ENCODE results near the gene SLC9B2. TPM values are rescaled to one million over a fixed set of nuclear protein-coding genes. Genes with fewer than 3 reads are reported as not detected.

The SLC9B2 gene
- total RNA-seq, 1 donor from 2014 or later = 13.0 TPM

GRCh38 chr4:103075894-103076746 is 441 bp downstream of the SLC9B2 start:
- DNase-seq (ENCODE audit: low spot score) = peak; percentile 71

GRCh38 chr4:103075435-103075893 is 1.1 kb downstream of the SLC9B2 start:
- no peak for DNase-seq (ENCODE audit: low spot score)

- DNase-seq (ENCODE audit: low spot score) = no peak
Measured at GRCh38 chr4:103074744-103075434, 1.7 kb downstream of the SLC9B2 start.

- no peak for DNase-seq (ENCODE audit: low spot score)
Measured at GRCh38 chr4:103073792-103074438, 2.6 kb downstream of the SLC9B2 start.

- DNase-seq (ENCODE audit: low spot score) = no peak
Measured at GRCh38 chr4:103067841-103068547, 8.6 kb downstream of the SLC9B2 start.

- no peak for DNase-seq (ENCODE audit: low spot score)
Measured at GRCh38 chr4:103060453-103061148, 16.0 kb downstream of the SLC9B2 start.

GRCh38 chr4:103054030-103054429 is 22.5 kb downstream of the SLC9B2 start:
- DNase-seq (ENCODE audit: low spot score) = no peak

GRCh38 chr4:103052779-103053178 is 23.8 kb downstream of the SLC9B2 start:
- no peak for DNase-seq (ENCODE audit: low spot score)

- DNase-seq (ENCODE audit: low spot score) = no peak
Measured at GRCh38 chr4:103052145-103052544, 24.4 kb downstream of the SLC9B2 start.

- no peak for DNase-seq (ENCODE audit: low spot score)
Measured at GRCh38 chr4:103050736-103051436, 25.7 kb downstream of the SLC9B2 start.

- DNase-seq (ENCODE audit: low spot score) = no peak
Measured at GRCh38 chr4:103046416-103047290, 29.9 kb downstream of the SLC9B2 start.

GRCh38 chr4:103044183-103044582 is 32.4 kb downstream of the SLC9B2 start:
- no peak for DNase-seq (ENCODE audit: low spot score)

GRCh38 chr4:103036169-103036568 is 40.4 kb downstream of the SLC9B2 start:
- DNase-seq (ENCODE audit: low spot score) = no peak

GRCh38 chr4:103032574-103032973 is 44.0 kb downstream of the SLC9B2 start:
- DNase-seq (ENCODE audit: low spot score) = no peak

- no peak for DNase-seq (ENCODE audit: low spot score)
Measured at GRCh38 chr4:103030791-103031190, 45.8 kb downstream of the SLC9B2 start.

GRCh38 chr4:103029300-103029699 is 47.3 kb downstream of the SLC9B2 start:
- DNase-seq (ENCODE audit: low spot score) = no peak

- no peak for DNase-seq (ENCODE audit: low spot score)
Measured at GRCh38 chr4:103026868-103027267, 49.7 kb downstream of the SLC9B2 start.

- no peak for DNase-seq (ENCODE audit: low spot score)
Measured at GRCh38 chr4:103024996-103025395, 51.6 kb downstream of the SLC9B2 start.

- no peak for DNase-seq (ENCODE audit: low spot score)
Measured at GRCh38 chr4:103021120-103021519, 55.4 kb downstream of the SLC9B2 start.

Data from ureter (tissue), 1 donor.